OCI-LY1 (cell line): ENCODE measurements around the gene CNST.

ENCODE experiments used
- EZH2 ChIP-seq: fragments of 200-600 bp; sonication (generic), shearing (Covaris generic); IDR thresholded peaks from 2 replicates; pipeline ENCODE4 v1.8.0; 2017; ENCODE audit warnings: borderline replicate concordance, mixed run types, mild to moderate bottlenecking, antibody characterized with exemption, low read length, moderate library complexity, mixed read lengths
- TF ChIP-seq, protein P1 (sequence below): fragments of 200-600 bp; sonication (generic), shearing (Covaris generic); IDR thresholded peaks from 2 replicates; pipeline ENCODE4 v1.5.1; 2017; ENCODE audit warnings: mild to moderate bottlenecking, antibody characterized with exemption, low read length, moderate library complexity, mixed read lengths

- TF ChIP-seq, protein P1, sequence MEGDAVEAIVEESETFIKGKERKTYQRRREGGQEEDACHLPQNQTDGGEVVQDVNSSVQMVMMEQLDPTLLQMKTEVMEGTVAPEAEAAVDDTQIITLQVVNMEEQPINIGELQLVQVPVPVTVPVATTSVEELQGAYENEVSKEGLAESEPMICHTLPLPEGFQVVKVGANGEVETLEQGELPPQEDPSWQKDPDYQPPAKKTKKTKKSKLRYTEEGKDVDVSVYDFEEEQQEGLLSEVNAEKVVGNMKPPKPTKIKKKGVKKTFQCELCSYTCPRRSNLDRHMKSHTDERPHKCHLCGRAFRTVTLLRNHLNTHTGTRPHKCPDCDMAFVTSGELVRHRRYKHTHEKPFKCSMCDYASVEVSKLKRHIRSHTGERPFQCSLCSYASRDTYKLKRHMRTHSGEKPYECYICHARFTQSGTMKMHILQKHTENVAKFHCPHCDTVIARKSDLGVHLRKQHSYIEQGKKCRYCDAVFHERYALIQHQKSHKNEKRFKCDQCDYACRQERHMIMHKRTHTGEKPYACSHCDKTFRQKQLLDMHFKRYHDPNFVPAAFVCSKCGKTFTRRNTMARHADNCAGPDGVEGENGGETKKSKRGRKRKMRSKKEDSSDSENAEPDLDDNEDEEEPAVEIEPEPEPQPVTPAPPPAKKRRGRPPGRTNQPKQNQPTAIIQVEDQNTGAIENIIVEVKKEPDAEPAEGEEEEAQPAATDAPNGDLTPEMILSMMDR = no peak
- TF ChIP-seq EZH2 = no peak
These were observed 137.3 kb downstream of the CNST start for GRCh38 chr1:246703581-246703980.
